ENCODE results near the gene SAMD10.
"Not testable (repeated sequence)": the region's sequence is repeated elsewhere in the genome, so short reads cannot be mapped to it uniquely, and the experiment has no call there.

SAMD10 gene

GRCh38 chr20:63968136-63968927 lies 11.1 kb downstream of the SAMD10 start:
- DNase-seq = no peak

GRCh38 chr20:63967330-63968135 lies 11.9 kb downstream of the SAMD10 start:
- DNase-seq = no peak

- DNase-seq = no peak
Measured at GRCh38 chr20:63966944-63967322, 12.5 kb downstream of the SAMD10 start.

- no peak for DNase-seq
Measured at GRCh38 chr20:63966172-63966943, 13.1 kb downstream of the SAMD10 start.

- no peak for DNase-seq
Measured at GRCh38 chr20:63964412-63964811, 15.0 kb downstream of the SAMD10 start.

- no peak for DNase-seq
Measured at GRCh38 chr20:63963784-63964301, 15.6 kb downstream of the SAMD10 start.

GRCh38 chr20:63963348-63963741 lies 16.1 kb downstream of the SAMD10 start:
- DNase-seq = no peak

GRCh38 chr20:63962426-63963347 lies 16.8 kb downstream of the SAMD10 start:
- no peak for DNase-seq

GRCh38 chr20:63961664-63962425 lies 17.6 kb downstream of the SAMD10 start:
- DNase-seq = no peak

GRCh38 chr20:63960654-63961621 lies 18.5 kb downstream of the SAMD10 start:
- DNase-seq = not testable (repeated sequence)

GRCh38 chr20:63959699-63960075 lies 19.8 kb downstream of the SAMD10 start:
- DNase-seq = no peak

- DNase-seq = no peak
Measured at GRCh38 chr20:63958964-63959698, 20.3 kb downstream of the SAMD10 start.

- no peak for DNase-seq
Measured at GRCh38 chr20:63958471-63958870, 21.0 kb downstream of the SAMD10 start.

- DNase-seq = peak; percentile 56 to 75
Measured at GRCh38 chr20:63957690-63958441, 21.6 kb downstream of the SAMD10 start.

- peak; percentile 75 to 79 for DNase-seq
Measured at GRCh38 chr20:63957004-63957689, 22.3 kb downstream of the SAMD10 start.

GRCh38 chr20:63956664-63957003 lies 22.8 kb downstream of the SAMD10 start:
- no peak for DNase-seq

GRCh38 chr20:63955827-63956663 lies 23.4 kb downstream of the SAMD10 start, which contains the start of gene UCKL1:
Gene UCKL1, minus strand, starts transcription at chr20:63956416. Its CDS starts 44 bp downstream, at chr20:63956372.
- DNase-seq = peak; percentile 86 to 90
